Fibroblast of villous mesenchyme (primary cell): Measurements from ENCODE around the gene SORCS3. TPM values are rescaled to one million over a fixed set of nuclear protein-coding genes. Genes with fewer than 3 reads are reported as not detected.

ENCODE experiments used
- DNase-seq: peaks from one replicate; pipeline ENCODE4 v3.0.0-alpha.2; 2010; ENCODE audit warnings: low read depth
- H3K4me3 ChIP-seq: 2 replicates; pipeline ENCODE4 v1.5.1; 2011; ENCODE audit warnings: low read depth, mild to moderate bottlenecking, low read length
- total RNA-seq: library from RNA; depleted of rRNA; stranded (reverse); fragments of >200 nt; gene quantifications from 2 replicates; pipeline ENCODE4 v1.2.3, GENCODE V29; 2012
- TF ChIP-seq, protein P1 (sequence below): IDR thresholded peaks from 2 replicates; pipeline ENCODE4 v1.5.1; 2012; ENCODE audit warnings: low read depth, mild to moderate bottlenecking, low read length; ENCODE audit not compliant: insufficient read depth

SORCS3 gene
- total RNA-seq, 1 donor, result not detected

GRCh38 chr10:104844073-104844472 lies 203.0 kb downstream of the SORCS3 start:
- TF ChIP-seq, protein P1, sequence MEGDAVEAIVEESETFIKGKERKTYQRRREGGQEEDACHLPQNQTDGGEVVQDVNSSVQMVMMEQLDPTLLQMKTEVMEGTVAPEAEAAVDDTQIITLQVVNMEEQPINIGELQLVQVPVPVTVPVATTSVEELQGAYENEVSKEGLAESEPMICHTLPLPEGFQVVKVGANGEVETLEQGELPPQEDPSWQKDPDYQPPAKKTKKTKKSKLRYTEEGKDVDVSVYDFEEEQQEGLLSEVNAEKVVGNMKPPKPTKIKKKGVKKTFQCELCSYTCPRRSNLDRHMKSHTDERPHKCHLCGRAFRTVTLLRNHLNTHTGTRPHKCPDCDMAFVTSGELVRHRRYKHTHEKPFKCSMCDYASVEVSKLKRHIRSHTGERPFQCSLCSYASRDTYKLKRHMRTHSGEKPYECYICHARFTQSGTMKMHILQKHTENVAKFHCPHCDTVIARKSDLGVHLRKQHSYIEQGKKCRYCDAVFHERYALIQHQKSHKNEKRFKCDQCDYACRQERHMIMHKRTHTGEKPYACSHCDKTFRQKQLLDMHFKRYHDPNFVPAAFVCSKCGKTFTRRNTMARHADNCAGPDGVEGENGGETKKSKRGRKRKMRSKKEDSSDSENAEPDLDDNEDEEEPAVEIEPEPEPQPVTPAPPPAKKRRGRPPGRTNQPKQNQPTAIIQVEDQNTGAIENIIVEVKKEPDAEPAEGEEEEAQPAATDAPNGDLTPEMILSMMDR, result no peak
- no peak for DNase-seq
- H3K4me3 ChIP-seq, result no peak overlapping the region

- H3K4me3 ChIP-seq, result no peak overlapping the region
- TF ChIP-seq, protein P1, result no peak
- no peak for DNase-seq
These were observed 208.9 kb downstream of the SORCS3 start for GRCh38 chr10:104850023-104850422.

DNA sequence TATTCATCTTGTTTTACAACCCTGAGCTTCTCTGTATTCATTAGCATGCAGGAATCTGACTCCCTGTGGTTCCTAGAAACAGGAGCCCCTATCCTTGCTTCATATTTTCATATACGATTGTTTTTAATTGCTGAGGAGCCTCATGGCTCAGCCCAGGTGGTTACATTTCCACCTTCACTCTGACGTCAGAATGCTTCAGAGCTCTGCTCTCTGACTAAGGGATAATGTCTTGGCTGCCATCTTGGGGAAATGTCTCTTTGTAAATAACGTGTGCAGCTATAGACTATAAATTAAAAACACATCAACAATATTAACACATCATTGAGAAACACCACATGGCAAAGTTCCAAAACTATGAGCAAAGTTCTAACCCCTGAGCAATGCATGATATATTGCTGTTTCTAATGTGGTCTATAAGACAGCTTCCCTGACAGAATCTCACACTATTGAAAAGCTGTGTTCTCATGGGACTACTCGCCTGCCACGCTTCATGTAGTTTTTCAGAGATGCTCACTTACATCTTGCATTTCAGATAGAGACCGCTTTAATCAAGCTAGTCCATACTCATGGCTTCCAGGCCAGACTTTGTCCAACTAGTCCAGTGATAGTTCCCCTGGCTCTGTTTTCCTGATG lies 227.0 kb downstream of the SORCS3 start:
- no peak overlapping the region for H3K4me3 ChIP-seq
- DNase-seq, result no peak
- TF ChIP-seq, protein P1, result no peak

- TF ChIP-seq, protein P1, result no peak
- no peak for DNase-seq
These were observed 231.6 kb downstream of the SORCS3 start for GRCh38 chr10:104872691-104873090.

GRCh38 chr10:104873161-104873560 lies 232.1 kb downstream of the SORCS3 start:
- no peak for DNase-seq
- TF ChIP-seq, protein P1, result no peak
- H3K4me3 ChIP-seq, result no peak overlapping the region

More at GRCh38 chr10:104872691-104873090, 231.6 kb downstream of the SORCS3 start:
- no peak overlapping the region for H3K4me3 ChIP-seq

DNA sequence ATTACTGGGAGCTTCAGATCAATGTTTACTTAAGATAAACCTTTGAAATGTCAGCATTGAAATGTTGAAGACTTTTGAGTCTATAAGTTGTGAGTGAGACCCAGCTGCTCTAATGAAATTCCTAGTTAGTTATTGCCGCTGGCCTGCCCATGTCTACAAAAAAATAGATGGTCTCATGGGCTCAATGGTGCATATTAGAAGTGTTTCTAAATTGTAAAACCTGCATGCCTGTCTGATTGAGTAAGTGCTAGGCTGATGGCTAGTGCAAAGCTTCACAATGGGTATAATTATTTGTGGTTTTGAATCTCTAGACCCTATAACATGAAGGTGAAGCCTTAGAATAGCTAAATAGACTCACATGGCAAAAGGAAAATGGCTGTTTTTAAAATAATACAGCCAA lies 234.5 kb downstream of the SORCS3 start:
- no peak for DNase-seq
- no peak overlapping the region for H3K4me3 ChIP-seq
- TF ChIP-seq, protein P1, result no peak
